Stimulated activated CD4-positive, alpha-beta T cell treated with anti-CD3 and anti-CD28 coated beads, TNF-alpha, amount 100 ng/mL, for 24 hours (primary cell): ENCODE data around the gene NOXO1.

Experiments
- DNase-seq, 3 experiments: peaks; one replicate each; pipeline ENCODE4 v3.0.0-alpha.2; 2020; ENCODE audit warnings: low read depth in 3 of 3

NOXO1 gene, protein sequence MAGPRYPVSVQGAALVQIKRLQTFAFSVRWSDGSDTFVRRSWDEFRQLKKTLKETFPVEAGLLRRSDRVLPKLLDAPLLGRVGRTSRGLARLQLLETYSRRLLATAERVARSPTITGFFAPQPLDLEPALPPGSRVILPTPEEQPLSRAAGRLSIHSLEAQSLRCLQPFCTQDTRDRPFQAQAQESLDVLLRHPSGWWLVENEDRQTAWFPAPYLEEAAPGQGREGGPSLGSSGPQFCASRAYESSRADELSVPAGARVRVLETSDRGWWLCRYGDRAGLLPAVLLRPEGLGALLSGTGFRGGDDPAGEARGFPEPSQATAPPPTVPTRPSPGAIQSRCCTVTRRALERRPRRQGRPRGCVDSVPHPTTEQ

GRCh38 chr16:1981398-1981836, at the start of gene NOXO1:
Gene NOXO1, minus strand, starts transcription at chr16:1981469. Its CDS starts 290 bp downstream, at chr16:1981179.
- no peak for DNase-seq

GRCh38 chr16:2030036-2030435, 48.8 kb upstream of the NOXO1 start:
- DNase-seq = no peak

GRCh38 chr16:2029350-2029749, 48.1 kb upstream of the NOXO1 start:
- DNase-seq = no peak

GRCh38 chr16:2028620-2029220, 47.5 kb upstream of the NOXO1 start:
- DNase-seq = no peak

DNA sequence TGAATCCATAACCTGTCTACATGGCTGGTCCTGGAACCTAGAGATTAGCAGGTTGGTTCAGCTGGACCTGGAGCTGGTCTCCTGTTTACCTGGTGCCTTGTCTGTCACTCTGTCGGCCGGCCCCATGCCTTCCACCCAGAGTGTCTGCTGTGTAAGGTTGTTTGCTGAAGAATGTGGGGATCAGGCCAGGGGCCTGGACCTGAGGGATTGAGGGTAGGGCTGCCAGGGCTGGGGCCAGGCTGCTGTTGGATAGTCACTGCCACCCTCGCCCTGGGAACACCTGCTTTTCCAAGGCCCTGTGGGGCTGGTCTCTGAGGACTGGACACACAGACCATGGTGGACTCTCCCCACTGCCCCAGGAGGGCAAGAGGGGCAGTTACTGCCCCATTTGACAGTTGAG, 46.9 kb upstream of the NOXO1 start:
- no peak for DNase-seq

- DNase-seq = no peak
Observed at GRCh38 chr16:2027024-2028010, 46.0 kb upstream of the NOXO1 start.

GRCh38 chr16:2026461-2027023, 45.3 kb upstream of the NOXO1 start, which contains the start of gene NHERF2:
Gene NHERF2, plus strand, starts transcription at chr16:2026902. Its CDS starts 104 bp downstream, at chr16:2027006.
- DNase-seq = no peak

- no peak for DNase-seq
Observed at GRCh38 chr16:2025878-2026460, 44.7 kb upstream of the NOXO1 start.

- DNase-seq = no peak
Observed at GRCh38 chr16:2025251-2025650, 44.0 kb upstream of the NOXO1 start.

- DNase-seq = no peak
Observed at GRCh38 chr16:2024032-2024420, 42.8 kb upstream of the NOXO1 start.

DNA sequence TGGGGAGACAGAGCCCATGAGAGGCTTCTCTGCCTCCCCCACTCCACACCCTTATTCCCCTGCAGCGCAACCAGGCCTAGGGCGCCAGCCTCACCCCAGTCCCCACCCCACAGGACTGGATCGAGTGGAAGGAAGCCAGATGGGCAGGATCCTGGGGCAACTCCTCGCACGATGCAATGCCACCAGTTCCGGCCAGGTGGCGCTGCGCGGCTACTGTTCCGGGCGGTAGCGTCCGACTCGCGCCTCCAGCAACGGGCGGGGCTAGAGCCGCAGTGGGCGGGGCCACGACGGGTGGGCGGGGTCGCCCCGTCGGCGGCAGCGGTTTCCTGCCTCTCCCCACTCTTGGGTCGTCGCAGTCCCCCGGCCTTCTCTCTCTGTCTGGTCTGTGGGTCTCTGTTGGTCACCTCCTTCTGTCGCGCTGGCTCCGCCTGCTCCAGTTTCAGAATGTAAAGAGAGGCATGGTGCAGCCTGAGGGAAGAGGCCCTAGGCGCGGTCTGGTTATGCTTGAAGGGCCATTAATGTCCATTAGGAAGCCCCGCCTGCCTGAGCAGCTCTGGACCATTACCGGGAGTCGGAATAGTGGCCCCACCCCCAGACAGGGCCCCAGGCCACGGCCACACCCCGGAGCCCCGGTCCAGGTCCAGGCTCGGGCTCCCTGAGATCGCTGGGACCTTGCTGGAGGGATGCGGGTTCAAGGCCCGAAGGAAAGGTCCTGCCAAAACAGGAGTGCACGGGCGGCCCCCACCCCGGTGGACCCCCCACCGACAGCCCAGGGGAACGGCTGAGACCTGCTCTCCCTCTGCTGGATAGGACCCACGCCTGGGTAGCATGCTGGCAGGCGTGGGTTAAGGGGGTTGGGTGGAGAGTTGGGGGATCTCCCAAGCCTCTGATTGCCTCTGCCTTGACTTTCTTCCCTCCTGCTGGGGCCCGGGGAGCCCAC, 42.1 kb upstream of the NOXO1 start:
- peak; percentile 90 to 95 (median 92) for DNase-seq

DNA sequence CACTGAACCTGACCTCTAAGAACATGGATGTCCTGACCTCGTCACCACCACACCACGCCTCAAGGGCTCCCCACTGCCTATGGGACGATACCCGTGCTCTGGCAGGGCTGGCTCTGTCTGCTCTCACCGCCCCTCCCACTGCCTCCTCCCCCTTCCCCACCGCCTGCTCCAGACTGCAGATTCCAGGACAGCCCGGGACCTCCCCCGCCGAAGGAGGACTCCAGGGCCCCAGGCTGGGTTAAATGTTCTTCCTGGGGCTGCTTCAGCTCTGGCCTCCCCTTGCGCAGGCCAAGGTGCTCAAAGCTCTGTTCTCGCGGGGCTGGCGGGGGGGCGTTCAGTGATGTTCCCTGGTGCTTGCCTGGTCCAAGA, 41.4 kb upstream of the NOXO1 start:
- DNase-seq = no peak

GRCh38 chr16:2019921-2020831, 38.9 kb upstream of the NOXO1 start:
- no peak for DNase-seq

DNA sequence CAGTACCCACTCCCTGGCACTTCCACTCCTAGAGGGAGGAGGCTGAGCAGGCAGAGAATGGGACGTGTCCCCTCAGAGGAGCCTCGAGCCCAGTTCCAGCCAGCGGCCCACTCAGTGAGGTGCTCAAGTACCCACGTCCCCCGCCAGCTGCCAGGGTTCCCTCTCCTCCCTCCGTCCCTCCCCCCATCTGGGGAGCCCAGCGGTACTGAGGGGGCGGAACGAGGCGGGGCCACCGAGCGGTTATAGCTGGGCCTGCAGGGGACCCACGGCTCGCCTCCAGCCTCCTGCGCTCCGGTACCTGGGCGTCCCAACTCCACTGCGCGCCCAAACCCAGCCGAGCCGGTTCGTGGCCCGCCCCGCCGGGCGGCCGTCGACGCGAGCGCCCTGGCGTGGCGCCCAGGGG, 38.2 kb upstream of the NOXO1 start, which contains the start of gene NPW:
NPW (plus strand) TSS at position 268 of the 403 bp plus-strand sequence.
- peak in 2 of 3 experiments; percentile 14 to 38 for DNase-seq

- no peak for DNase-seq
Observed at GRCh38 chr16:2016407-2016922, 35.2 kb upstream of the NOXO1 start.

DNA sequence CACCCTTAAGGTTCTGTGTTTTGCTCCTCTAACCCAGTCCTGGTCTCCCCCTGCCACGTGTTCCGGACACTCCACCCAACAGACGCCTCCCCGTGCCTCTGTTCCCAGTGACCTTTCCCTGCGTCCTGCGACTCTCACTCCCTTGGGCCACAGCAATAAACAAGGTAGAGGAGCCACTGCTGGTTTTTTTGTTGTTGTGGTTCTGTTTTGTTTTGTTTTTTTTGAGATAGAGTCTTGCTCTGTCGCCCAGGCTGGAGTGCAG, 34.6 kb upstream of the NOXO1 start:
- no peak for DNase-seq

GRCh38 chr16:2015117-2015946, 34.1 kb upstream of the NOXO1 start:
- DNase-seq = no peak

DNA sequence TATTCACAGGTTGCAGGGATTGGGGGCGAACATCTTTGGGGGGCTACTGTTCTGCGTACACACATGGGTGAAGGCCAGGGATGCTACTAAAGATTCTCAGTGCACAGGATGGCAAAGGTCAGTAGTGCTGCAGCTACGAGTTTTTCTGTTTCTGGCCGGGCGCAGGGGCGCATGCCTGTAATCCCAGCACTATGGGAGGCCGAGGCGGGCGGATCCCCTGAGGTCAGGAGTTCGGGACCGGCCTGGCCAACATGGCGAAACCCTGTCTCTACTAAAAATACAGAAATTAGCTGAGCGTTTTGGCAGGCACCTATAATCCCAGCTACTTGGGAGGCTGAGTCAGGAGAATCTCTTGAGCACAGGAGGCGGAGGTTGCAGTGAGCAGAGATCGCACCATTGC, 32.3 kb upstream of the NOXO1 start:
- no peak for DNase-seq
